M059J (cell line): ENCODE results near the gene SDF4. TPM values are rescaled to one million over a fixed set of nuclear protein-coding genes. Genes with fewer than 3 reads are reported as not detected.

ENCODE experiments used
- DNase-seq: peaks from one replicate; pipeline ENCODE4 v3.0.0-alpha.2; 2012; ENCODE audit warnings: low read depth
- total RNA-seq: library from RNA; depleted of rRNA; stranded (reverse); fragments of >200 nt; shearing (Covaris generic); gene quantifications from 2 replicates; pipeline ENCODE4 v1.2.3, GENCODE V29; 2014

Gene SDF4
- total RNA-seq, 1 experiment from 2014 or later = 196 TPM

GRCh38 chr1:1241588-1242219 is 9.9 kb upstream of the SDF4 start:
- no peak for DNase-seq

- no peak for DNase-seq
Measured at GRCh38 chr1:1240822-1241587, 9.2 kb upstream of the SDF4 start.

- no peak for DNase-seq
Measured at GRCh38 chr1:1240348-1240732, 8.5 kb upstream of the SDF4 start.

- DNase-seq = peak; percentile 27
Measured at GRCh38 chr1:1239614-1240347, 8.0 kb upstream of the SDF4 start.

GRCh38 chr1:1239227-1239613 is 7.4 kb upstream of the SDF4 start:
- no peak for DNase-seq

DNA sequence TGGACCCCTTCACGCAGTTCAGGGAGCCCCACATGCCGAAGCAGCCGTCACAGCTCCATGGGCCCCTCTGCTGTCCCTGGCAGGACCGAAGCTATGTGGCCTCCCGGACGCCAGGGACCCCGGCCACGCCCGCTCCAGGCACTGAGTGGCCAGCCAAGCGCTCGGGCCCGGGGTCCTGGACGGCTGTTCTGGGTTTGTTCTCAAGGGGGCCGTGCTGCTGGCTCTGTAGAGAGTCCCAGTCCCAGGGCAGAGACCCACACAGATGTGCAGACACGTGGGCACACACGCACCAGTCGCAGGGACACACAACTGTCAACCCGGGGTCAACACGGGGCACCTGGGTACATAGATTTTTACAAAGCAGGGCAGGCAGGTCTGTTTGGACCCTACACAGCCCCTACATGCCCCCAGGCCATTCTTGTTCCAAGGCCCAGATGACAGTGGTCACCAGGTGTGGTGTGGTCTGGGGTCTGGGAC is 6.9 kb upstream of the SDF4 start:
- no peak for DNase-seq

- no peak for DNase-seq
Measured at GRCh38 chr1:1237874-1238701, 6.3 kb upstream of the SDF4 start.

- DNase-seq = no peak
Measured at GRCh38 chr1:1236945-1237873, 5.4 kb upstream of the SDF4 start.

- DNase-seq = no peak
Measured at GRCh38 chr1:1236176-1236763, 4.5 kb upstream of the SDF4 start.

- DNase-seq = no peak
Measured at GRCh38 chr1:1235016-1235744, 3.4 kb upstream of the SDF4 start.

DNA sequence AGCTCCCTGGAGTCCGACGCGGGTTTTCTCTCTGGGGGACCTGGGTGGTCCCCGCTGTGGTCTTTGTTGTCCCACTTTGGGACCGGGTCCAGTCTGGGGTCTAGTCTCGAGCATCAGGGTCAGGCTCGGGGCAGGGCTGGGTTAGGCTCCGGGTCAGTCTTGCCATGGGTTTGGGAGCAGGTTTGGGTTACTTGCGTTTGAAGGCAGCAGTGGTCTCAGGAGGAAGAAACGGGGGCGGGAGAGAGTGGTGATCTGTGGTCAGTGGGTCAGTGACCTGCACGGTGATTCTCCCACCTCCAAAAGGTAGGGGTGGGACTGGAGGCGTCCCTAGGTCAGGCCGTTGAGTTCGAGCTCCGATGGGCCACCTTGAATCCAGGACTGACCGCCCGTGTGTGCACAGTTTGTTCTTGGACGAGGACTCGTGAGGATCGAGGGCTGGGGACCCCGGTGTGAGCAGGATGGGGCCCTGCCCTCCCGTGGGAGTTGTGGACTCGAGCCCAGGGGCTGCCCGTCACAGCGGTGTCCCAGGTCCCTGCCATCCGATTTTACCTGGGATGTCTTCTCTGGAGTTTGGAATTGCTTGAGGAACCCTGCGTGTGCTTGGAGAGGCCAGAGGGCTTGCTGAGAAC is 2.5 kb upstream of the SDF4 start:
- DNase-seq = no peak

GRCh38 chr1:1233567-1233892 is 1.7 kb upstream of the SDF4 start:
- DNase-seq = no peak

DNA sequence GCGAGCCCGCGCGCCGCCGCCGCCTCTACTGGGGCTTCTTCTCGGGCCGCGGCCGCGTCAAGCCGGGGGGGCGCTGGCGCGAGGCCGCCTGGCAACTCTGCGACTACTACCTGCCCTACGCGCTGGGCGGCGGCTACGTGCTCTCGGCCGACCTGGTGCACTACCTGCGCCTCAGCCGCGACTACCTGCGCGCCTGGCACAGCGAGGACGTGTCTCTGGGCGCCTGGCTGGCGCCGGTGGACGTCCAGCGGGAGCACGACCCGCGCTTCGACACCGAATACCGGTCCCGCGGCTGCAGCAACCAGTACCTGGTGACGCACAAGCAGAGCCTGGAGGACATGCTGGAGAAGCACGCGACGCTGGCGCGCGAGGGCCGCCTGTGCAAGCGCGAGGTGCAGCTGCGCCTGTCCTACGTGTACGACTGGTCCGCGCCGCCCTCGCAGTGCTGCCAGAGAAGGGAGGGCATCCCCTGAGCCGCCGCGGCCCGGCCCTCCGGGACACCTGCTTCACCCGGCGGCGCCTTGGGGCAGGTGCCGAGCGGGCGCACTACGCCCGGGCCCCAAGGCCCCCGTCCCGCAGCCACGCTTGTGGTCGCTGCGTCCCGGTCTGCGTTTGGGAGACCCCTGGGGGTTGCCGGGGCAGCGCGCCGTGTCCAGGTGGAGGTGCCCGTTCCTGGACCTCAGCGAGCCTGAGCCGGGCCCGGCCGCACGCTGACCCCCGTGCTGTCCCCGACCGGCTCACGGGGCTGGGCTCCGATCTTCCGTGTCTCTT is 1.2 kb upstream of the SDF4 start:
- no peak for DNase-seq

DNA sequence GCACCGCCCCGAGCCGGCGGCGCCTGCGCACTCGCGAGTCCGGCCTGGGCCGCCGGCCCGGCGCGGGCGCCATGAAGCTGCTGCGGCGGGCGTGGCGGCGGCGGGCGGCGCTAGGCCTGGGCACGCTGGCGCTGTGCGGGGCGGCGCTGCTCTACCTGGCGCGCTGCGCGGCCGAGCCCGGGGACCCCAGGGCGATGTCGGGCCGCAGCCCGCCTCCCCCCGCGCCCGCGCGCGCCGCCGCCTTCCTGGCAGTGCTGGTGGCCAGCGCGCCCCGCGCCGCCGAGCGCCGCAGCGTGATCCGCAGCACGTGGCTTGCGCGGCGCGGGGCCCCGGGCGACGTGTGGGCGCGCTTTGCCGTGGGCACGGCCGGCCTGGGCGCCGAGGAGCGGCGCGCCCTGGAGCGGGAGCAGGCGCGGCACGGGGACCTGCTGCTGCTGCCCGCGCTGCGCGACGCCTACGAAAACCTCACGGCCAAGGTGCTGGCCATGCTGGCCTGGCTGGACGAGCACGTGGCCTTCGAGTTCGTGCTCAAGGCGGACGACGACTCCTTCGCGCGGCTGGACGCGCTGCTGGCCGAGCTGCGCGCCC is 501 bp upstream of the SDF4 start, which contains the start of gene B3GALT6:
TSS of gene B3GALT6 (plus strand) at position 30 of the 588 bp plus-strand sequence. CDS start at position 72, 42 bp downstream.
- DNase-seq = no peak

GRCh38 chr1:1230656-1231399 is 973 bp downstream of the SDF4 start:
- peak; percentile 61 for DNase-seq

GRCh38 chr1:1229770-1230169 is 2.0 kb downstream of the SDF4 start:
- no peak for DNase-seq

DNA sequence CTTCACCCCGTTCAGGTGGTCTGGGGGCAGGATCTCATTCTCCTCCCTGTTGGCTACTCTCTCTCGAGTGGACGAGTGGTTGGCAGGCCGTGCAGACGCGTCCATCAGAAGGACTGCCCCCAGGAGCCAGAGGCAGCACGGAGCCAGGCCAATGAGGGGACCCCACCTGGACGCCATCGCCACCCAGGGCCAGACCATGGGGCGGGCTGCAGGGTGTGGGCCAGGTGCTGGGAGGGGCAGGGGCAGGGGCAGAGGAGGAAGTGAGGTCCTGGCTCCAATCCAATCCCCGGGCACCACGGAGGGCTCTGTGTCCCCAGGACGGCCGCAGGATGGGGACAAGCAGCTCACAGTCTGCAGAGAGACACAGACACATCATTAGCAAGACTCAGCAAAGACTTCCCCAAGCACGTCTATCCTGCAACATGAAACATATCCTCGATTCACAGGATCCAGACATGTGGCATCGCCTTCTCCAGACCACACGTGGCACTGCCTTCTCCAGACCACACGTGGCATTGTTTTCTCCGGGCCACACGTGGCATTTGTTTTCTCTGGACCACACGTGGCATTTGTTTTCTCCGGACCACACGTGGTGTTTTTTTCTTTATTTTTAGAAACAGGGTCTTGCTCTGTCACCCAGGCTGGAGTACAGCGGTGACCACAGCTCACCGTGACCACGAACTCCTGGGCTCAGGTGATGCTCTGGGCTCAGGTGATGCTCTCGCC is 3.0 kb downstream of the SDF4 start:
- DNase-seq = no peak
